ENCODE measurements around the gene TTLL9. TPM values are rescaled to one million over a fixed set of nuclear protein-coding genes. Genes with fewer than 3 reads are reported as not detected.

Gene TTLL9
- polyA plus RNA-seq, 1 of the 3 experiments (the other 2 are of a cell fraction), result 0.23 TPM

DNA sequence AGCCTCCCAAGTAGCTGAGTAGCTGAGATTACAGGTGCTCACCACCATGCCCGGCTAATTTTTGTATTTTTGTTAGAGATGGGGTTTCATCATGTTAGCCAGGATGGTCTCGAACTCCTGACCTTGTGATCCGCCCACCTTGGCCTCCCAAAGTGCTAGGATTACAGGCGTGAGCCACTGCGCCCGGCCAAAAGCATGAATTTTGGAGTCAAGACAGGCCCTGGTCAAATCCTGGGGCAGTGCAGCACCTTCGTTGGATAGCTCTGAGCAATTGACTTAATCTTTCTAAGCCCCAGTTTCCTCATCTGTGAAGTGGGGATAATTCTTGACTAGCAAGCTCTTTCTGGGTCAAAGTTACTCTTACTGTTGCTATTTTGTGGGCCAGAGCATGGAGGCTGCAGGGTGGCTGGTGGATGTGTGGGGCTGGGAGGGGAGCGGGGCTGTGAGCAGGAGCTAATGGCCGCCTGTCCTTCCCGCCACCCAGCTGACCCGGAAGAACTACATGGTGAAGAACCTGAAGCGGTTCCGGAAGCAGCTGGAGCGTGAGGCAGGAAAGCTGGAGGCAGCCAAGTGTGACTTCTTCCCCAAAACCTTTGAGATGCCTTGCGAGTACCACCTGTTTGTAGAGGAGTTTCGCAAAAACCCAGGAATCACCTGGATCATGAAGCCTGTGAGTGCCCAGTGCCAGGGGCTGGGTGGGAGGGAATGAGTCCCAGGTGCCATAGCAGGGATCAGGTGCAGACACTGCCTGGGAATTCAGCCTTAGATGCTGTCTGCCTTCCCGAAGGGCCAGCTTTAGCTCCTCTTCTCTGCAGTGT, 39.0 kb downstream of the TTLL9 start (continued):
- TF ChIP-seq EP300 (IDR thresholded peaks at IDR 0.05; ENCODE audit: borderline replicate concordance in 1 of 2, low read depth in 1 of 2, low read length in 1 of 2), result no peak
- TF ChIP-seq ELF1 (IDR thresholded peaks at IDR 0.05), result no peak
- no peak for TF ChIP-seq FOXJ3 (CRISPR knock-in tag; IDR thresholded peaks at IDR 0.05)
- TF ChIP-seq, protein P1, sequence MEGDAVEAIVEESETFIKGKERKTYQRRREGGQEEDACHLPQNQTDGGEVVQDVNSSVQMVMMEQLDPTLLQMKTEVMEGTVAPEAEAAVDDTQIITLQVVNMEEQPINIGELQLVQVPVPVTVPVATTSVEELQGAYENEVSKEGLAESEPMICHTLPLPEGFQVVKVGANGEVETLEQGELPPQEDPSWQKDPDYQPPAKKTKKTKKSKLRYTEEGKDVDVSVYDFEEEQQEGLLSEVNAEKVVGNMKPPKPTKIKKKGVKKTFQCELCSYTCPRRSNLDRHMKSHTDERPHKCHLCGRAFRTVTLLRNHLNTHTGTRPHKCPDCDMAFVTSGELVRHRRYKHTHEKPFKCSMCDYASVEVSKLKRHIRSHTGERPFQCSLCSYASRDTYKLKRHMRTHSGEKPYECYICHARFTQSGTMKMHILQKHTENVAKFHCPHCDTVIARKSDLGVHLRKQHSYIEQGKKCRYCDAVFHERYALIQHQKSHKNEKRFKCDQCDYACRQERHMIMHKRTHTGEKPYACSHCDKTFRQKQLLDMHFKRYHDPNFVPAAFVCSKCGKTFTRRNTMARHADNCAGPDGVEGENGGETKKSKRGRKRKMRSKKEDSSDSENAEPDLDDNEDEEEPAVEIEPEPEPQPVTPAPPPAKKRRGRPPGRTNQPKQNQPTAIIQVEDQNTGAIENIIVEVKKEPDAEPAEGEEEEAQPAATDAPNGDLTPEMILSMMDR (IDR thresholded peaks at IDR 0.05), result no peak
- TF ChIP-seq, protein P2, sequence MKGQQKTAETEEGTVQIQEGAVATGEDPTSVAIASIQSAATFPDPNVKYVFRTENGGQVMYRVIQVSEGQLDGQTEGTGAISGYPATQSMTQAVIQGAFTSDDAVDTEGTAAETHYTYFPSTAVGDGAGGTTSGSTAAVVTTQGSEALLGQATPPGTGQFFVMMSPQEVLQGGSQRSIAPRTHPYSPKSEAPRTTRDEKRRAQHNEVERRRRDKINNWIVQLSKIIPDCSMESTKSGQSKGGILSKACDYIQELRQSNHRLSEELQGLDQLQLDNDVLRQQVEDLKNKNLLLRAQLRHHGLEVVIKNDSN (IDR thresholded peaks at IDR 0.05; ENCODE audit: borderline replicate concordance, low read depth), result no peak
- TF ChIP-seq, protein P3, sequence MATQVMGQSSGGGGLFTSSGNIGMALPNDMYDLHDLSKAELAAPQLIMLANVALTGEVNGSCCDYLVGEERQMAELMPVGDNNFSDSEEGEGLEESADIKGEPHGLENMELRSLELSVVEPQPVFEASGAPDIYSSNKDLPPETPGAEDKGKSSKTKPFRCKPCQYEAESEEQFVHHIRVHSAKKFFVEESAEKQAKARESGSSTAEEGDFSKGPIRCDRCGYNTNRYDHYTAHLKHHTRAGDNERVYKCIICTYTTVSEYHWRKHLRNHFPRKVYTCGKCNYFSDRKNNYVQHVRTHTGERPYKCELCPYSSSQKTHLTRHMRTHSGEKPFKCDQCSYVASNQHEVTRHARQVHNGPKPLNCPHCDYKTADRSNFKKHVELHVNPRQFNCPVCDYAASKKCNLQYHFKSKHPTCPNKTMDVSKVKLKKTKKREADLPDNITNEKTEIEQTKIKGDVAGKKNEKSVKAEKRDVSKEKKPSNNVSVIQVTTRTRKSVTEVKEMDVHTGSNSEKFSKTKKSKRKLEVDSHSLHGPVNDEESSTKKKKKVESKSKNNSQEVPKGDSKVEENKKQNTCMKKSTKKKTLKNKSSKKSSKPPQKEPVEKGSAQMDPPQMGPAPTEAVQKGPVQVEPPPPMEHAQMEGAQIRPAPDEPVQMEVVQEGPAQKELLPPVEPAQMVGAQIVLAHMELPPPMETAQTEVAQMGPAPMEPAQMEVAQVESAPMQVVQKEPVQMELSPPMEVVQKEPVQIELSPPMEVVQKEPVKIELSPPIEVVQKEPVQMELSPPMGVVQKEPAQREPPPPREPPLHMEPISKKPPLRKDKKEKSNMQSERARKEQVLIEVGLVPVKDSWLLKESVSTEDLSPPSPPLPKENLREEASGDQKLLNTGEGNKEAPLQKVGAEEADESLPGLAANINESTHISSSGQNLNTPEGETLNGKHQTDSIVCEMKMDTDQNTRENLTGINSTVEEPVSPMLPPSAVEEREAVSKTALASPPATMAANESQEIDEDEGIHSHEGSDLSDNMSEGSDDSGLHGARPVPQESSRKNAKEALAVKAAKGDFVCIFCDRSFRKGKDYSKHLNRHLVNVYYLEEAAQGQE (IDR thresholded peaks at IDR 0.05; ENCODE audit: low read depth, low read length), result no peak
- TF ChIP-seq, protein P4, sequence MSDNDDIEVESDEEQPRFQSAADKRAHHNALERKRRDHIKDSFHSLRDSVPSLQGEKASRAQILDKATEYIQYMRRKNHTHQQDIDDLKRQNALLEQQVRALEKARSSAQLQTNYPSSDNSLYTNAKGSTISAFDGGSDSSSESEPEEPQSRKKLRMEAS (IDR thresholded peaks at IDR 0.05; ENCODE audit: low read depth), result no peak

DNA sequence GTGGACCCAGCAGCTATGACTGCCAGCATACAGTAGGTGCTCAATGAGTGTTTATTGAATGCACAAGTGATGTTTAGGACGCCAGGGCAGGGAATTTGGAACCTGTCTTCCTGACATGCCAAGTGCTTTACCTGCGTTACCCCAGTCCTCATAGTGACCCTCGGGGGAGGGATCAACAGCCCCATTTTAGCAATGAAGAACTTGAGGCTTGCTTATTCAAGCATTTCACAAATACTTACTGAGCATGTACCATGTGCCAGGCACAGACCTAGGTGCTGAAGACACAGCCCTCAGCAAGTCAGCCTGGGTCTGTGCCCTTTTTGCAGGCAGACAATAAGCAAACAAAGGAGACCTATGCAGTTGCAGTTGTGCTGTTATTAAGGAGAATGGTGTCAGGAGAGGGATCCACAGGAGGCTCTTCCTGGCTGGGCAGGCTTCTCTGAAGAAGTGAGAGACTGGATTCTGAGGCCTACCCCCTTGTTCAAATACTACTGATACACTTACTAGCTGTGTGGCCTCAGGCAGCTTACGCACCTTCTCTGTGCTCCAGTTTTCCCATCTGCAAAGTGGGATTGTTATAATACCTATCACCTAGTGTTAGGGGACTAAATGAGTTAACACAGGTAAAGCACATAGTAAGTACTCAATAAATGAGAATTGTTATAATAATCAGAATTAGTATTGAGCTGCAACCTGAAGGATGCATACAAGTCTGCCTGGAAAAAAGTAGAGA, 39.8 kb downstream of the TTLL9 start:
- Histone ChIP-seq H3K9me3 (no peaks in the 10 kb centered on the region), H3K36me3 (replicated peaks in 1 of 2; ENCODE audit: control insufficient read depth in 1 of 2, insufficient read depth in 2 of 2, low read length in 1 of 2) (no peaks in the 10 kb centered on the region), H3K9me2 (no peaks in the 10 kb centered on the region), H3K4me3 (ENCODE audit: low read depth in 2 of 2, low read length in 1 of 2) (no peak overlapping the region), H4K20me1 (ENCODE audit: insufficient read depth) (no peaks in the 10 kb centered on the region), H3K79me2 (ENCODE audit: insufficient read depth) (no peaks in the 10 kb centered on the region), H3K27ac (ENCODE audit: low read depth in 2 of 2, low read length in 1 of 2) (no peak overlapping the region), H3K9ac (no peak overlapping the region), H3K4me2 (no peak overlapping the region), H2AFZ (ENCODE audit: low read depth) (no peak overlapping the region), H3K27me3 (ENCODE audit: insufficient read depth) (no peaks in the 10 kb centered on the region), H3F3A (replicated peaks; ENCODE audit: insufficient read depth) (no peaks in the 10 kb centered on the region), H3K4me1 (ENCODE audit: control insufficient read depth in 1 of 2, insufficient read depth in 2 of 2, low read depth in 1 of 2, low read length in 1 of 2) (peaks cover 0 to 14% of the 10 kb centered on the region in 2 experiments; a peak in 1 of 4 replicates)
- DNase-seq, result no peak
- ChIA-PET POLR2A (interaction anchor here (0.6 kb wide), 1 partner anchor 30 kb away, joined by 3 read pairs; no protein-coding TSS in a partner anchor), CTCF (interaction anchor here (1.2 to 3.0 kb wide), 4 partner anchors 42 to 121 kb away, joined by 3 to 15 read pairs (median 6); no protein-coding TSS in a partner anchor)
- WGBS (ENCODE audit: low lambda C conversion rate), result 77% methylated on average over 4 of the region's 4 CpGs
- TF ChIP-seq TCF12 (IDR thresholded peaks at IDR 0.05) (no peak), POLR2AphosphoS5 (IDR thresholded peaks at IDR 0.05; ENCODE audit: low read depth, low read length) (no peak), FOXJ3 (CRISPR knock-in tag; IDR thresholded peaks at IDR 0.05) (no peak), SMC3 (IDR thresholded peaks at IDR 0.05; ENCODE audit: low read depth, low read length) (no peak), NFIC (IDR thresholded peaks at IDR 0.05; ENCODE audit: borderline replicate concordance) (no peak), RXRA (IDR thresholded peaks at IDR 0.05; ENCODE audit: borderline replicate concordance, low read depth) (no peak), RCOR1 (IDR thresholded peaks at IDR 0.05; ENCODE audit: low read length) (no peak)
- TF ChIP-seq, protein P3 (IDR thresholded peaks at IDR 0.05; ENCODE audit: low read depth, low read length), result no peak
- TF ChIP-seq, protein P1 (IDR thresholded peaks at IDR 0.05), result no peak
- TF ChIP-seq, protein P2 (IDR thresholded peaks at IDR 0.05; ENCODE audit: borderline replicate concordance, low read depth), result no peak

Data from SK-N-SH (cell line).